Left kidney (tissue), 2 donors: ENCODE data around the gene SLITRK1. TPM values are rescaled to one million over a fixed set of nuclear protein-coding genes. Genes with fewer than 3 reads are reported as not detected.

Source experiments
- DNase-seq: peaks from one replicate; pipeline ENCODE4 v3.0.0-alpha.2; 2013
- polyA plus RNA-seq: library from polyadenylated mRNA; unstranded; fragments of 120-200 nt; gene quantifications from one replicate; pipeline ENCODE4 v1.2.1, GENCODE V29; 2013; ENCODE audit not compliant: insufficient read length

The SLITRK1 gene
- polyA plus RNA-seq, 1 donor = 0.18 TPM

DNA sequence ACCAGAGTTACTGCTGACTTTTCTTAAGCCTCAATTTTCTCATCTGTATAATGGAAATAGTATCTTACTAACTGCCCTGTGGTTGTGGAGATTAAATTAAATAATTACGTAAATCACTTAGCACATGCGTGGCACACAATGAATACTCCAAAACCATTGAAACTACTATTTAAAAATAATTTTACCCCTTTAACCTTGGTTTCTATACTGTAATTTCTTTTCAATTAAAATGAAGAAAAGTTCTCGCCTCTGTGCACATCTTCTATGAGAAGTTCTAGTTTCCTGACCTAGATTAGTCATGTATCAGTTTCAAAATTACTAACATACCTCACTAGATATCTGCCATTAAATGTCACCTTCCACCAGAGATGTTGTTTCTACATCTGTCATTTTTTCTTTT lies 5.7 kb downstream of the SLITRK1 start:
- no peak for DNase-seq

DNA sequence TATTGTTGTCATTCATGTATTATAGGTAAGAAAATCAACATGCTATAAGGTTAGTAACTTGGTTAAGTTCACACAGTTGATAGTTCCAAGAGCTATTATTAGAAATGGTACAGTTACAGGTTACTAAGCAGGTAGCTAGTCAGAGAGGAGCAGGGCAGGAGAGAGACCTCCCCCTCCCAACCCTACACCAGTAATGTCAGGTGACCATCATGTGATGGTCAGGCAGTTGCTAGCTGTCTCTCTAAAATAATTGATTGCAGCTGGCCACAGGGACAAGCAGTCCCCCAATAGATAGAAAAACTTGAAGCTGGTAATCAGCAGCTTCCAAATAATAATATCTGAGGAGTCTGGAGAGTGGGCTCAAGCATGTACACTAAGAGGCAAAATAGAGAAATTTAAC lies 14.6 kb downstream of the SLITRK1 start:
- DNase-seq = no peak

DNA sequence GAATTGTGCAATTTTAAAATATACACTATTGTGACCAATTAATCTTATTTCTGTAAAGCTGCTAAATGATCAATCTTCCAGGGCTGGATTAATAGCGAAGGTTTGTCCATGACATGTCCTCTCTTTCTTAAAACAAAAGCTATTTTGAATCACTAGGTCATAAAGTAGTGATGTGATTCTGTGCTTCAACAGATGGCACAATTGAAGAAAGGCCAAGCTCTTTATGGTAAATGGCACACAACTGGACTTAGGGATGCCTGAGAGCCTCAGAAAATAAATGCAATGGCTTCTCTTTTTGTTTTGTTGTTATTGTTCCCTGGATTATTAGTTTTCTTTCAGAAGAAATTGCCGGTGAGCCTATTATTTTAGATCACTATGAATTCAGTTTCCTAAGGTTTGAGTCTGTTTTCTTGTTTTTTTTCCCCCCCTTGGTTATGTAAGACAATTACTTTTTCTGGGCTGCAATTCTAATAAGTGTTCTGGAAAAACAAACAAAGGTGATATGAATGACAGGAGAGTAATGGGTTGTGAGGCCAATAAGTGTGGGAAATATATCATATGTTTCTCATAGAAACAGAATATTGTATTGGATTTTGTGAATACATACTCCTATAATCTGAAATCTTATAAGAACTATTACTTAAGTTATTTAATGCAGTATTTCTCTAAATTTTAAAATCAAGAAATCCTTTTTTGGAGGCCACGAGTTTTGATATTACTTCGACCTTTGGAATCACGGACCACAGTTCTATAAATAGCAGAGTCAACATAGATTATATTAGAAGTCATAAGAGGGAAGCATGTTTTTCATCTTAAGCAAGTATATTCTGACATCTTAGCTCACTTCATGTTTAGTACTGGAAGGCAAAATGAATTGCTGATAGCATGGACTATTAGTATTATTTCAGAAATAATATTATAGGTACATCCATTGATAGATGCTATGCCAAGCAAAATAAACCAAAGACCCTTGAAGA lies 16.8 kb downstream of the SLITRK1 start:
- no peak for DNase-seq

DNA sequence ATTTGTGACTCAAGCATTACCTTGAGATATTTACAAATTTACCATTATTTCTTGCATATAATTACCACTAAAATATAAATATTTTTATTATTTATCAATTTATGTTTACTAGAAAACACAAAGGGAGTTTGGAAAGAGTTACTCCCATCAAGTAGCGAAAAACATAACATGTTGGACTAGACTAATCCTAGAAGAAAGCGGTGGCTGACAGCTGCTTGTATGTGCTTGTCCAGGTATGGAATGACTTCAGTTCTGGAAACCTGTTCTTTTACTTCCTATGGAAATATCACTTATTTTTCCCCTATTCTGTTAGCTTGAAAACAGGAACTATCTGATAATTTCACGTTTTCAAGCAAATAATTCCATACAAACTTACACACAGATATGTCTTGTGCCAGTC lies 28.5 kb downstream of the SLITRK1 start:
- DNase-seq = no peak

DNA sequence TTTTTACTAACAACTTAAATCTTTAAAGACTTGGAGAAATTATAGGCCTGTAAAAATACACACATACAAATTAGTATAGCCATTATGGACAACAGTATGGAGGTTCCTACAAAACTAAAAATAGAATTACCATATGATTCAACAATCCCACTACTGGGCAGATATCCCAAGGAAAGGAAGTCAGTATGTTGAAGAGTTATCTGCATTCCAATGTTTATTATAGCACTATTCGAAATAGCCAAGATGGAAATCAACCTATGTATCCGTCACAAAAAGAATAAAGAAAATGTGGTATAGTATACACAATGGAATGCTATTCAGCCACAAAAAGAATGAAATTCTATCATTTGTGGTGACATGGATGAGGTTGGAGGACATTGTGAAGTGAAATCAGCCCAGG lies 37.2 kb downstream of the SLITRK1 start:
- no peak for DNase-seq

DNA sequence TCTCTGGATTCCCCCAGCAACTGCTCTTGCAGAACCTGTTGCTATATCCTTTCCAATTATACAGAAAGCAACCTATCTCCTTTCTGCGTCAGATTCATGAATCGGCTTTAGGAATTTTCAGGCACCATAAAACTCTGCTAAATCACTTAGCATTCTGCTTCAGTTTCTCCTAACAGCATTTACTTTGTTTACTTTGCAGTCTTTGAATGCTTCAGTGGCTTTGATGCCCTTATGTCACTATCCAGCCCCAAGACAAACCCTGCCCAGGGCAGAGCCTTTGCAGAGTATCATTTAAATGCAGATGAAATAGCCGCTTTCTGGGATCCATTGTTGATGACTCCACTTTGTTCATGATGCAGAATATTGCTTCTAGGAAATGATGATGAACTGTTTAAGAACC lies 43.1 kb downstream of the SLITRK1 start:
- DNase-seq = peak; percentile 43

DNA sequence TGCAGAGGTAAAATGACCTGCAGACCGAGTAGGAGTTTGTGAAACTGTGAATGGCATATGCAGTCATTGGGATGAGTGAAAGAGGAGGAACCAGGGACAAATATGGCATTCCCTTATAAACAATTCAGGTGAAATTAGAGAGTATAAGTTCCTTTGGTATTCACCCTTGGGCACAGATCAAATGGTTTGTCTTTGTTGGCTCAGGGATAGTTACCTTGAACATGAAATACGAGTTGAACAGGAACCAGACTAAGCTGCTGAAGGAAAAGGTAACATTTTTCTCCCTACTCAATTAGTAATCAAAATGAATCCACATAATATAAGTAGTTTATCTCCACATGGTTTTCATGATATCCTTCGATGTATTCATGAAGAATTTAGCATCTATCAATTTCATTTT lies 50.5 kb downstream of the SLITRK1 start:
- no peak for DNase-seq

DNA sequence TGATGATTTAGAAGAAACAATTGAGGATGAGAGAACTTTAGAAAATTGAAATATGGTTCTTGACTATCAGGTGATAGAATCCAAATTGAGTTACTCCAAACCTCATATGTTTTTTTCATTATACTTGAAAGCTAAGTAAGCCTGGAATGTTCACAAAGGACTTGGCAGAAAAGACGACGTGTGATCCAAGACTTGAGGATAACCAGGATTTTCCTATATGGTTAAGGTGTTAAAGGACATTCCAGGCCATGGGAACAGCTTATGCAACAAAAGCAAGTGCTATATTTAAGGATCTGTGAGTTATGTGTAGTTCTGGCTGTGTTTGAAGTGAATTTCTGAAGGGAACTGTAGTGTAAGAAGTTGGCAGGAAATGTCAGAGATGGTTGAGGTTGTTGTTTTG lies 52.5 kb downstream of the SLITRK1 start:
- DNase-seq = no peak

DNA sequence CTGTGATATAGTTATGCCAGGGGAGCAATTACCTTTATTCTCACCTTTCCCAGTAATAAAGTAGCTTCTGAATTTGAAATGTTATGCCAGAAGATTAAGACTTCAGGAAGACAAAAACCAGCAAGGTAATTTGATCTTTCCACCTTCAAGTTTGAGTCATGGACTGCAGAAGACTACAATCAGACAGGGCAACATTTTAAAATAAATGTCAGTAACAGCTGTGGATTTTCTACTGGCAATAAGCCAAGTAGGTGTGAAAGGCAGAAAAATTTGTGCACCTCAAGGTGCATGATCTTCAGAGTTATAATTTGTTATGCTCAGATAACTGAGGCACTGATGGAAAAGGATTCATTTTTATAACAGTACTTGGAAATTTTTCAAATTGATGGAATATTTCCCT lies 54.9 kb downstream of the SLITRK1 start:
- no peak for DNase-seq
